Measurements from ENCODE around the gene TBC1D19. TPM values are rescaled to one million over a fixed set of nuclear protein-coding genes. Genes with fewer than 3 reads are reported as not detected.

TBC1D19 gene
- total RNA-seq, 1 experiment from 2014 or later: 4.0 TPM

DNA sequence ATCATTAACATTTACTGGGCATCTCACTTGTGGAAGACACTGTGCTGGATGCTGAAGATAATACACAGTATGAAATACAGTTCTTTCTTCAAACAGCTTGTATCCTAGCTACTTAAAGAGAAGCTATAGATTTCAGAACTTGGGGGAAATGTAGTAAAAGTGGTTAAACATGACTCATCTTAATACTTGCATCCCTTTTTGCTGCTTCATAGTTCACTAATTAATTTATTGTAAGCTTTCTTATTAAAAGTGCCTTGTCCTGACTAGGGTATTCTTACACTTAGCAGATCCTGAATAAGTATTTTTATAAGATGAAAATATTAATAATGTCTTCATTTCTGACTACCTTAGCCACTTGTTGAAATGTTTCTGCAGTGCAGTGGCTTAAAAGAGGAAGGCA lies 144.0 kb downstream of the TBC1D19 start:
- Histone ChIP-seq H3K9me3 (ENCODE audit: low read length) (no peaks in the 10 kb centered on the region), H3K27ac (ENCODE audit: low read length) (no peak overlapping the region), H3K4me3 (ENCODE audit: low read length) (no peak overlapping the region), H4K20me1 (ENCODE audit: low read length) (no peaks in the 10 kb centered on the region), H3K27me3 (ENCODE audit: low read length) (no peaks in the 10 kb centered on the region), H3K9me2 (replicated peaks; ENCODE audit: low read length) (no peaks in the 10 kb centered on the region), H3F3A (ENCODE audit: low read length, unreplicated experiment) (no peaks in the 10 kb centered on the region), H3K9ac (ENCODE audit: low read length) (no peak overlapping the region), H3K36me3 (ENCODE audit: low read depth, low read length) (no peaks in the 10 kb centered on the region), H3K4me2 (ENCODE audit: low read length) (no peak overlapping the region), H2AFZ (ENCODE audit: low read length) (no peak overlapping the region), H3K4me1 (ENCODE audit: insufficient read depth, low read length) (no peaks in the 10 kb centered on the region), H3K79me2 (ENCODE audit: low read length) (no peaks in the 10 kb centered on the region)
- ChIA-PET CTCF (no interaction called here), POLR2A (ENCODE audit: unreplicated experiment) (no interaction called here)
- TF ChIP-seq EZH2phosphoT487 (IDR thresholded peaks at IDR 0.05; ENCODE audit: borderline replicate concordance, low read length): no peak
- TF ChIP-seq, protein P1, sequence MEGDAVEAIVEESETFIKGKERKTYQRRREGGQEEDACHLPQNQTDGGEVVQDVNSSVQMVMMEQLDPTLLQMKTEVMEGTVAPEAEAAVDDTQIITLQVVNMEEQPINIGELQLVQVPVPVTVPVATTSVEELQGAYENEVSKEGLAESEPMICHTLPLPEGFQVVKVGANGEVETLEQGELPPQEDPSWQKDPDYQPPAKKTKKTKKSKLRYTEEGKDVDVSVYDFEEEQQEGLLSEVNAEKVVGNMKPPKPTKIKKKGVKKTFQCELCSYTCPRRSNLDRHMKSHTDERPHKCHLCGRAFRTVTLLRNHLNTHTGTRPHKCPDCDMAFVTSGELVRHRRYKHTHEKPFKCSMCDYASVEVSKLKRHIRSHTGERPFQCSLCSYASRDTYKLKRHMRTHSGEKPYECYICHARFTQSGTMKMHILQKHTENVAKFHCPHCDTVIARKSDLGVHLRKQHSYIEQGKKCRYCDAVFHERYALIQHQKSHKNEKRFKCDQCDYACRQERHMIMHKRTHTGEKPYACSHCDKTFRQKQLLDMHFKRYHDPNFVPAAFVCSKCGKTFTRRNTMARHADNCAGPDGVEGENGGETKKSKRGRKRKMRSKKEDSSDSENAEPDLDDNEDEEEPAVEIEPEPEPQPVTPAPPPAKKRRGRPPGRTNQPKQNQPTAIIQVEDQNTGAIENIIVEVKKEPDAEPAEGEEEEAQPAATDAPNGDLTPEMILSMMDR (conservative IDR thresholded peaks at IDR 0.05; ENCODE audit: low read depth, low read length): no peak
- no peak for TF ChIP-seq EZH2 (IDR thresholded peaks at IDR 0.05; ENCODE audit: low read length, unreplicated experiment)
- no peak for ATAC-seq
- intact Hi-C loops (cut with micrococcal nuclease): loop anchor here (5.0 to 10.0 kb wide), 3 partner anchors 54 to 284 kb away; partner anchors contain the start of gene STIM2
- no peak for DNase-seq
- no TSS peak for BruUV-seq (replicated peaks)

DNA sequence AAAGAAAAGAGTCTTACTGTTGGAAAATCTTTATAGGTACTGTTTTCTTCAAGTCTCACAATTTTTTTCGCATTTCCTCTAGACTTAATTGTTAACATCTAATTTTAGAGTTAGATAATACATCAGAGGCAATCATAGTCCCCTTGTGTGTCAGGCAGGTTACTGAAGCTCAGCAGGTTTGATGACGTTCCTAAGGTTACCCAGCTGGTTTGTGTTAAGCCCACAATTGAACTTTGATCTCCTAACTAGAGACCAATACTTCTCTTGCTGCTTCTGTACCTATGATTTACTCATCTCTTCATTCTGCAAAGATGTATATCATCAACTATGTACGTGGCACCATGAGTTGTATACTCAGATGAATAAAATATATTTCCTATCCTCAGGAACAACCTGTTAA lies 145.1 kb downstream of the TBC1D19 start:
- Histone ChIP-seq H3K4me1 (ENCODE audit: insufficient read depth, low read length) (no peaks in the 10 kb centered on the region), H3F3A (ENCODE audit: low read length, unreplicated experiment) (no peaks in the 10 kb centered on the region), H4K20me1 (ENCODE audit: low read length) (no peaks in the 10 kb centered on the region), H3K36me3 (ENCODE audit: low read depth, low read length) (no peaks in the 10 kb centered on the region), H3K9me3 (ENCODE audit: low read length) (no peaks in the 10 kb centered on the region), H3K79me2 (ENCODE audit: low read length) (no peaks in the 10 kb centered on the region), H3K9me2 (replicated peaks; ENCODE audit: low read length) (no peaks in the 10 kb centered on the region), H3K4me2 (ENCODE audit: low read length) (no peak overlapping the region), H3K27ac (ENCODE audit: low read length) (no peak overlapping the region), H3K4me3 (ENCODE audit: low read length) (no peak overlapping the region), H3K27me3 (ENCODE audit: low read length) (no peaks in the 10 kb centered on the region), H3K9ac (ENCODE audit: low read length) (no peak overlapping the region), H2AFZ (ENCODE audit: low read length) (no peak overlapping the region)
- intact Hi-C loops (cut with micrococcal nuclease): loop anchor here (5.0 to 10.0 kb wide), 3 partner anchors 53 to 283 kb away; partner anchors contain the start of gene STIM2
- BruUV-seq (replicated peaks): no TSS peak
- ChIA-PET CTCF (interaction anchor here (1.0 kb wide), 1 partner anchor 145 kb away, joined by 5 read pairs; no protein-coding TSS in a partner anchor), POLR2A (ENCODE audit: unreplicated experiment) (no interaction called here)
- TF ChIP-seq, protein P1 (conservative IDR thresholded peaks at IDR 0.05; ENCODE audit: low read depth, low read length): no peak
- TF ChIP-seq EZH2 (IDR thresholded peaks at IDR 0.05; ENCODE audit: low read length, unreplicated experiment): no peak
- TF ChIP-seq EZH2phosphoT487 (IDR thresholded peaks at IDR 0.05; ENCODE audit: borderline replicate concordance, low read length): no peak
- DNase-seq: no peak
- ATAC-seq: no peak

DNA sequence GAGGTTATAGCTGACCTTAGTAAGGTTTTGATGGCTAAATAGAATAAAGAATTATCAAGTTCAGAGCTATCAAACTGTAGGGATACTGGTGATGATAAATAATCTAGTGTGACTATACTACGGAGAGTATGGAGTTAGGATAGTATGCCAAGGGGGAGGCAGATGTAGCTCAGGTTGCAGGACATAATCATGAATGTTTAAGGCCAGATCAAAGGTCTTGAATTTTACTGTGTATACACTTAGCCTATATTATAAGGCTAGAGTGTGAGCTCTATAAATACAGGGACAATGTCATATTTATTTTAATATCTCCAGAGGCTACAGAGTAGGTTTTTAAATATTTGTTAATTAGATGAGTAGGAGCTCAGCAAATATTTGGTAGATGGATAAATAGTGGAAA lies 145.7 kb downstream of the TBC1D19 start:
- CTCF ChIA-PET: interaction anchor here (1.0 kb wide), 1 partner anchor 145 kb away, joined by 5 read pairs; no protein-coding TSS in a partner anchor
- BruUV-seq (replicated peaks): no TSS peak

More for the DNA sequence above, 145.7 kb downstream of the TBC1D19 start:
- Histone ChIP-seq H3K4me1 (ENCODE audit: insufficient read depth, low read length) (no peaks in the 10 kb centered on the region), H3F3A (ENCODE audit: low read length, unreplicated experiment) (no peaks in the 10 kb centered on the region), H3K79me2 (ENCODE audit: low read length) (no peaks in the 10 kb centered on the region), H2AFZ (ENCODE audit: low read length) (no peak overlapping the region), H3K27me3 (ENCODE audit: low read length) (no peaks in the 10 kb centered on the region), H3K9me2 (replicated peaks; ENCODE audit: low read length) (no peaks in the 10 kb centered on the region), H4K20me1 (ENCODE audit: low read length) (no peaks in the 10 kb centered on the region), H3K27ac (ENCODE audit: low read length) (no peak overlapping the region), H3K4me3 (ENCODE audit: low read length) (no peak overlapping the region), H3K4me2 (ENCODE audit: low read length) (no peak overlapping the region), H3K9ac (ENCODE audit: low read length) (no peak overlapping the region), H3K9me3 (ENCODE audit: low read length) (no peaks in the 10 kb centered on the region), H3K36me3 (ENCODE audit: low read depth, low read length) (no peaks in the 10 kb centered on the region)
- TF ChIP-seq EZH2 (IDR thresholded peaks at IDR 0.05; ENCODE audit: low read length, unreplicated experiment): no peak
- TF ChIP-seq, protein P1 (conservative IDR thresholded peaks at IDR 0.05; ENCODE audit: low read depth, low read length): no peak
- TF ChIP-seq EZH2phosphoT487 (IDR thresholded peaks at IDR 0.05; ENCODE audit: borderline replicate concordance, low read length): no peak
- intact Hi-C loops (cut with micrococcal nuclease): loop anchor here (5.0 to 10.0 kb wide), 3 partner anchors 53 to 283 kb away; partner anchors contain the start of gene STIM2
- ATAC-seq (peak; percentile 87), DNase-seq (no peak)
- POLR2A ChIA-PET (ENCODE audit: unreplicated experiment): no interaction called here

Measured in PC-3 (cell line).